GM12801 (cell line): Measurements from ENCODE around the gene HEXB.

ENCODE experiments used
- TF ChIP-seq, protein P1 (sequence below): IDR thresholded peaks from one replicate; pipeline ENCODE4 v1.5.1; 2011; ENCODE audit warnings: control low read depth; ENCODE audit not compliant: insufficient read length; ENCODE audit errors: extremely low read depth

HEXB gene

DNA sequence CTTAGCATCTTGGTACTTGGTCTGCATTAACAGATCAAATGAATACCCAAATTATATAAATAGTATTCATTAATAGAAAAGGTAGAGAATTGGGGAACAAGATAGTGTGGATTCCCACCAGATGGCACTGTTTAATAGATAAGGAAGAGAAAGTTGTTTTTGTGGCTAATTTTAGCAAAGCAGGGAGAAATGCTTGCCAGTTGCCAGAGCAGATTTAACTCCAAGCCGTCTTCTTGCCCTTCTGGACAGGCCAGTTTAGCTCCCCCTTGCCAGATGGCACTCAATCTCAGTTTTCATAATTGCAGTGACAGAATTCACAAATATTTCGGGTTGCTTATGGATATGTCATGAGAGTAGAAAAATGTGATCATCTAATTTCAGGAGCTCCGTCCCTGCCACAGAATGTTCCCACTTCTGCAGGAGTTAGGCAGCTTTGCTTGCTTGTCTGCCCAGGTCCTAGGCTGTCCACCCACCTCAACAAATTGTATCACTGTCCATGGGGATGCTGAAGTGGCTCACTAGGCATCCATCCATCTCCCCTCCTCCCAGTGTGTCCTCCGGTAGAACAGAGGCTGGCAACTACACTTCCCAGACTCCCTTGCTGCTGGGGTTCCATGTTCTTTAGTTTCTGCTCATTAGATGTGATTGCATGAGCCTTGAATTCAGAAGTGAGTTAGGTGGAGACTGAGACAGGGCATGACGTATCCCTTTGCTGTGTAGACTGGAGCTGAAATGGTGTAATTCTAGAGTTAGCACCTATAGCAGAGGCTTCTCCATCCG is 11.8 kb upstream of the HEXB start:
- TF ChIP-seq, protein P1, sequence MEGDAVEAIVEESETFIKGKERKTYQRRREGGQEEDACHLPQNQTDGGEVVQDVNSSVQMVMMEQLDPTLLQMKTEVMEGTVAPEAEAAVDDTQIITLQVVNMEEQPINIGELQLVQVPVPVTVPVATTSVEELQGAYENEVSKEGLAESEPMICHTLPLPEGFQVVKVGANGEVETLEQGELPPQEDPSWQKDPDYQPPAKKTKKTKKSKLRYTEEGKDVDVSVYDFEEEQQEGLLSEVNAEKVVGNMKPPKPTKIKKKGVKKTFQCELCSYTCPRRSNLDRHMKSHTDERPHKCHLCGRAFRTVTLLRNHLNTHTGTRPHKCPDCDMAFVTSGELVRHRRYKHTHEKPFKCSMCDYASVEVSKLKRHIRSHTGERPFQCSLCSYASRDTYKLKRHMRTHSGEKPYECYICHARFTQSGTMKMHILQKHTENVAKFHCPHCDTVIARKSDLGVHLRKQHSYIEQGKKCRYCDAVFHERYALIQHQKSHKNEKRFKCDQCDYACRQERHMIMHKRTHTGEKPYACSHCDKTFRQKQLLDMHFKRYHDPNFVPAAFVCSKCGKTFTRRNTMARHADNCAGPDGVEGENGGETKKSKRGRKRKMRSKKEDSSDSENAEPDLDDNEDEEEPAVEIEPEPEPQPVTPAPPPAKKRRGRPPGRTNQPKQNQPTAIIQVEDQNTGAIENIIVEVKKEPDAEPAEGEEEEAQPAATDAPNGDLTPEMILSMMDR: no peak

- TF ChIP-seq, protein P1: no peak
These were observed 5.1 kb upstream of the HEXB start for GRCh38 chr5:74679966-74680365.

DNA sequence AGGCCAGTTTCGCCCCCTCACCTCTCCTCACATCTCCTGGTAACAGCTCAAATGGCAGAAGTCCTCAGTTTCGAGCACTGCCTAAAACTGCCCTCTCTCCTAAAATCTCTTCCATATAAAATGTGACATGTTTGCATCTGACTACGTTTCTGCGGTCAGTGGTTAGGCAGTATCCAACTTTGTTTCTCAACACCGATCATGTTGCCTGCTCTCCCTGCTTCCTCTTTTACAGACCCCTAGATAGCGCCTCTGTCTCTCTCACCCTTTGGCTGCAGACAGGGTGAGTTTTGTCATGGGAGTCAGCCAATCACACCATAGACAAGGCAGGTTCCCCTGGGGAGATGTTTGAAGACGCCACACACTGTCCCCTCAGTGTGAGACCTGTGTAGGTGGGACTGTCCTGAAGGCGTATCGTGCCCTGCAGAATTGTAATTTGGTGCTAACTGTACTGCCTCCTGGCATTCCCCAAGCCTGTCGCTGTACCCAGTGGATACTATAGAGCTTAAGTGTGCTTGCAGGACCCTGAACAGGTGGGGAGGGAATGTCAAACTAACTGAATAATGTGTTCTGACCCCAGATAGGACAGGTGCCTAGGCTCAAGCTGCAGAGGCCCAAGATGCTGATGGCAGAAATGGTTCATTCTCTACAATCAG is 1.1 kb downstream of the HEXB start:
- TF ChIP-seq, protein P1: no peak

DNA sequence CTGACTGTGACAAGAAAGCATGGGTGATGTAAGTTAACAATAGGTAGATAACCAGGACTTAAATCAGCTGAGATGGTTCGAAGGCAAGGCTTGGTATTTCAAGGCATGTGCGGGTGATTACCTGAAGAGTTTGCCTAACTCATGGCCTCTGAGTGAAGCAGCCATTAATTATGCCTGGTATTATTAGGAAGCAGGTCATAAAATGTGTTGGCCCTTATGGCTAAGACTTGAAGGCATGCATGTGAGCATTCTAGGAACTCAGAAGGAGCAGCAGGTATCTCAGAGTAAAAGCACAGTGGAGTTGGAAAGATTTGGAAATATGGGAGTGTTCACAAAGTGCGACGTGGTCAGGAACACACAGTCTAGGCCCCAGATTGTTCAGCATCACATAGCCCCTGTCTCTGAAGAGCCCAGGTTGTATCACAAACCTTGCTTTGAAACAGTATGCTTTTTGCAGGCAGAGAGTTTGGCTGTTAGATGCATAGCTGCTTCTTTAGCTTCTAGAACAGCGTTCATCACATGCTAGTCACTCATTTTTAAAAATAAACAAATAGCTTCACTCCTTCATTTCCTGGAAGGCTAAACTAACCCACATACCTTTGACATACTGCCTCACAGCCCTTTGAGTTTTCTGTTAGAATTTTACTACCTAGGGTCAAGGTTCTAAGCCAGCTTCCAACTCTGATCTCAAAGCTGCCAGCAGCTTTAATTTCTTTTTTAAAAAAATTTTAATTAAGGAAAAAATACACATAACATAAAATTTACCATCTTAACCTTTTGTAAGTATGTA is 2.1 kb downstream of the HEXB start:
- TF ChIP-seq, protein P1: no peak

DNA sequence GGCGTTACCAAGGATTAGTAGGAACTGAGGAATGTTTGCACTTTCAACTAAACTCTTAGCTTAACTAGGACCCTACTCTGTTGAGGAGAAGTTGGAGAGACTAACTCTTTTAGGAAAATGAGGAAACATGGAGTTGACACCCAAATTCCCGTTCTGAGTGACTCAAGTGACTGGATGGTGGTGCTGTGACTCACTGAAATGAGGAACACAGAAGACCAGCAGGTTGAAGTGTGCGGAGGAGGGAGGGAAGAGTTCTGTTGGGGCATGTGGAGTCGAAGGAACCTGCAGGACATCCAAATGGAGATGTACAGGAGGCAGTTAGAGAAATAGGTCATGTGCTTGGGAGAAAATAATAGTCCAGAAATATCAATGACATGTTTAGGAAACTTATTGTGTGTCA is 8.2 kb downstream of the HEXB start:
- TF ChIP-seq, protein P1: no peak

DNA sequence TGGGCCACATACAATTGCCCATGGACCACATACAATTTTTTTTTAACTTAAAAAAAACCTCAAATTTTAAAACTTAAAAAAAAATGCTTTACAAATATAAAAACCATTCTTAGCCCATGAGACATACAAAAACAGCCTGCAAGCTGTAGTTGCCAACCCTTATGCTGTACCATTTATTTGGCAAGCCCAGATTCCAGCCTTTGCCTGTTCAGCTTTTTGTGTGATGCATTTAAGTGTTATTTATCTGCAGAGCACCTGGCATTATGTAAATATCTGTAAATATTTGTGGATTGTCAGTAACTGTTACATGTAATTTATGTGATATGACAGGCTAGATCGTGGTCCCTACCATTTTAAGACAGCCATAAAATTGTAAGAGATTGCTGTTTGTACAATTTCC is 32.6 kb downstream of the HEXB start:
- TF ChIP-seq, protein P1: no peak

DNA sequence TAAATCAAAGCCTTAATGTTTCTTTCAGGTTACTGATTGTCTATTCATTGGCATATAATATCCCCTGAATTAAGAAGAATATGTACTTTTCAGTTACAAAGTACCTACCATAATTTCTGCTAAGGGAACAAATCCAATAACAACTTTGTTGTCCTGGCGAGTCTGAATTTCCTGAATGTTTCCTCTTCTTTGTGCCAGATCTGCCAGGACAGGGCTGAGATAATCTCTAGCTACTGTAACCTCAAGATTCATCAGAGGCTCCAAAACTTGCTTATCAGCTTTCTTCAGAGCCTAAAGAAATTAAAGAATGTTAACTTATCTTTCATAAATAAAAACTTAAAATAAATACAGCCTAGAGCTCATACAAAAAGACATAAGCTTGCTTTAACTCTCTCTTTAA is 37.2 kb downstream of the HEXB start:
- TF ChIP-seq, protein P1: no peak
